ENCODE results near the gene GRM5.

The GRM5 gene

DNA sequence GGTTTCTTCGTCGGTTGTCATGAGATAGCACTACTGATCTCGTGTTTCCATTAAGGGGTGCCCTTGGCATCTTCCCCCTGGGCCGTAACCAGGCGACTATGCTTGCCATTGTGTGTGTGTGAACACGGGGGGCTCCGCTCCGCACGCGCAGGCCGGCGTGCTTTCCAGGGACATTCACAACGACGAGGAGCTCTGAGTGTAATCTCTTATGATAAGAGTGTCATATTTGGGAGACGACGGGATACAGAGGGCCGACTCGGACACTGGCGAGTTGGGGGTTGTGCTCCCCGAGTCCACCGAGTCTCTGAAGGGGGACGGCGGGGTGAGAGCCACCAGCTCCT is 557.4 kb downstream of the GRM5 start:
- TF ChIP-seq, protein P1, sequence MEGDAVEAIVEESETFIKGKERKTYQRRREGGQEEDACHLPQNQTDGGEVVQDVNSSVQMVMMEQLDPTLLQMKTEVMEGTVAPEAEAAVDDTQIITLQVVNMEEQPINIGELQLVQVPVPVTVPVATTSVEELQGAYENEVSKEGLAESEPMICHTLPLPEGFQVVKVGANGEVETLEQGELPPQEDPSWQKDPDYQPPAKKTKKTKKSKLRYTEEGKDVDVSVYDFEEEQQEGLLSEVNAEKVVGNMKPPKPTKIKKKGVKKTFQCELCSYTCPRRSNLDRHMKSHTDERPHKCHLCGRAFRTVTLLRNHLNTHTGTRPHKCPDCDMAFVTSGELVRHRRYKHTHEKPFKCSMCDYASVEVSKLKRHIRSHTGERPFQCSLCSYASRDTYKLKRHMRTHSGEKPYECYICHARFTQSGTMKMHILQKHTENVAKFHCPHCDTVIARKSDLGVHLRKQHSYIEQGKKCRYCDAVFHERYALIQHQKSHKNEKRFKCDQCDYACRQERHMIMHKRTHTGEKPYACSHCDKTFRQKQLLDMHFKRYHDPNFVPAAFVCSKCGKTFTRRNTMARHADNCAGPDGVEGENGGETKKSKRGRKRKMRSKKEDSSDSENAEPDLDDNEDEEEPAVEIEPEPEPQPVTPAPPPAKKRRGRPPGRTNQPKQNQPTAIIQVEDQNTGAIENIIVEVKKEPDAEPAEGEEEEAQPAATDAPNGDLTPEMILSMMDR (IDR thresholded peaks at IDR 0.05; ENCODE audit: extremely low read depth, missing control alignments): no peak
- DNase-seq (ENCODE audit: low spot score): peak; percentile 17

DNA sequence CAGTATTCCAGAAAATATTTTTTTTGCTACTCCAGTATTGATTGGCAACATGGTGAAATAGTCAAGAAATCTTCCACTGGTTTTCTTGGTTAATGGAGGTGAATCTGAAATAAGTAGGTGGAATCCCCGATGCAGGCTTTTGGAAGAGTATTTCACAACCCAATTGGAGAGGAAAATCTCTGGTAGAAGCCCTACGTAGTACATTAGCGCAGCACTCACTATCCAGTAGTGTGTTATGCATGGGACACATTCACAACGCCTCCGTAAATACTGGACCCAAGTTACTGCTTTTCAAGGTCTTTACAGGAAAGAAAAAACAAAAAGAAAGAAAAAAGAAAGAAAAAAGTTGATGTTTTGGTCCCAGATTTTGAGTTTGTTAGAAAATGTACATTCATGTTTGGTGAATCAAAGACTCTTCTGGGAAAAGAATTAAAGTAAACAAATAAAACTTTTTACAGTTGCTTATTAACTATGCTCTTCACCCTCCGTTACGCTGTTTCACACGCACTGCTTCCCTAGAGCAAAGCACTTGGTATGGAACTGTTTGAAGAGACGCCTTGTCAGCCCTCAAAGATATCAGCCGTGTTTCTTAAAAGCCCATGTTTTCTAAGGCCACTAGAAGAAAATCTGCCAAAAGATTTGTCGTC is 557.9 kb downstream of the GRM5 start:
- no peak for DNase-seq (ENCODE audit: low spot score)

DNA sequence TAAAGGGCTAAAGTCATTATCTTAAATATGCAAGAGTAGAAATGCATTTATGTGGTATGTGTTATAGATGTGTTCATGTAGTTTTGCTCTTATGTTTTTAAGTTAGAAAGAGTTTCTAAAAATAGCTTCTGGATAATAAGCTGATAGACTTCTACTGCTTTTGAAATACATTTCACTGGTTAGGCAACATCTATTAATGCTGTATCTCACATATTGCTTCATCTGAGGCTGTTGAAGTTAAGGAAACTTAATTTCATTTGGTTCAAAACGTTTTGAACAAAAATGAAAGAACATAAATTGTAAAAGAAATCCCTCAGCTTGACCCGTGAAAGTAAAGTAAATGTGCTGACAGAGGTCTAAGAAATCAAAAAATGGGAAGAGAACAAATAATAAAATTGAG is 564.2 kb downstream of the GRM5 start:
- DNase-seq (ENCODE audit: low spot score): no peak
- TF ChIP-seq, protein P1 (IDR thresholded peaks at IDR 0.05; ENCODE audit: extremely low read depth, missing control alignments): no peak

More for the DNA sequence above, 557.9 kb downstream of the GRM5 start:
- TF ChIP-seq, protein P1 (IDR thresholded peaks at IDR 0.05; ENCODE audit: extremely low read depth, missing control alignments): no peak

DNA sequence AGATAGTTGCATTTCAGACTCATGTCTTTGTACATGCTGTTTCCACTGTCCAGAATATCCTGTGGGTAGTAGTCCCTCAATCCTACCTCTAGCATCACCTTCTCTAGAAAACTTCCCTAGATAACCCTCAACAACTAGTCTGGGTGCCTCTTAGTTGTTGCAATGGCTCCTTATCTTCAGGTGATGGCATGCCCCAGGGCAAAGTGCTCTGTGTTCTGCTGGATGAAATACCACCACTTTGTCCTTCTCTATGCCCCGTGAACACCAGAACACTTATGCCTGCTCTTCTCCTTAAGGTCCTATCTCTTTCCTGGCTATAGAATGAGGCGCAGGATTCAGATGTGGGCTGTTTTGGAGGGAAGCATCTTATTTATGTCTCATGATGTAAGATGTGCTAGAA is 569.9 kb downstream of the GRM5 start:
- TF ChIP-seq, protein P1 (IDR thresholded peaks at IDR 0.05; ENCODE audit: extremely low read depth, missing control alignments): no peak
- DNase-seq (ENCODE audit: low spot score): no peak

DNA sequence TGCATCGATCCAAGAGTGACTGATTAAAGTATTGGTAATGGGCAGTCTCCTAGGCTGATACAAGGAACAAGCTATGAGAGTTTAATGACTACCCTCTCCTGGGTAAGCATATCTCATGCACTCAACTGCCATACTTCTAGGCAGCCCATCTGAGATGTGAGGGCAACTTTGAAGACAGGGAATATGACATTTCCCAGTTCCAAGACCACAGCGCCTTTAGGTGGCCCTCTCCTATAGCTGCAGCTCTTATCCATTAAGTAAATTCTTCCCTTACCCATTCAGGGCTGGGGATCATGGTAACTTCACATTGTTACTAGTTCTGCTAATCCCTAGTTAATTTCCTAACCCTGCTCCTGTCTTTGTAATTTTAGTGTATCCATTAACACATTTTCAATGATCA is 570.9 kb downstream of the GRM5 start:
- TF ChIP-seq, protein P1 (IDR thresholded peaks at IDR 0.05; ENCODE audit: extremely low read depth, missing control alignments): no peak
- DNase-seq (ENCODE audit: low spot score): no peak

DNA sequence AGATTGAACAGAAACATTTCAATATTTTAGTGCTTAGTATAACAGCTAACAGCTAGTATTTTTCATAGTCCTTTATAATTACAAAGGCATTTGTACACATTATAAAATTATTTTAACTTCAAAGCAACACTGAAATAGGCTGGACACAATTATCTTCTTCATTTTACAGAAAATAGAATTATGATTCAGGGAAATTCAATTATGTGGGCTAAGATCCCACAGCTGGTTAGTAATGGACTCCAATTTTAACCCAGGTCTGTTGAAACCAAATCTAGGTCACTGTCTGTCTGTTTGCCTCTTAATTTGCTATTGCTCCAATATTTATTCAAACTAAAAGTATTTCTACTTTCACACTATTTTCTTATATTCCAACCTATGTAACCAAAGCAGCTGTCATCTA is 574.1 kb downstream of the GRM5 start:
- TF ChIP-seq, protein P1 (IDR thresholded peaks at IDR 0.05; ENCODE audit: extremely low read depth, missing control alignments): no peak
- no peak for DNase-seq (ENCODE audit: low spot score)

DNA sequence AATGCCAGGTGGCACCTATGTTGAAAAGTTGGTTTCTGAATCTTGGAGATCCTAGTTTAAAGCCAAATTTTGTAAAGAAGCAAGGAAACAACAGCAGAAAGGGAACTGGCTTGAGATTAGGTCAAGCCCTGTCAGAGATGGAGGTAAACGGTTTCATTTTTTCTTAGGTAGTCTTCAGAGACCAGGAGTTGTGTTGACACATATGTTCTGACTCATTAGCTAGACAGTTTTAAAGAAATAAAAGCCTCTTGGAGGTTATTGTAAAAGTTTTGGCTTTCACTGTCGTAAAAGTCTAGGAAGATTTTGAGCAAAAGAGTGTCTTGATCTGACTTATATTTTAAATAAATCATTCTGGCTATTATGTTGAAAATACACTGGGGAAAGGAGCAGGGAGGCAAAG is 576.8 kb downstream of the GRM5 start:
- TF ChIP-seq, protein P1 (IDR thresholded peaks at IDR 0.05; ENCODE audit: extremely low read depth, missing control alignments): no peak
- no peak for DNase-seq (ENCODE audit: low spot score)

All from GM20000 (cell line).